ENCODE results near the gene UBE2H.

GRCh38 chr7:129855935-129856717 lies 96.6 kb downstream of the UBE2H start:
- no peak for TF ChIP-seq CTCF (IDR thresholded peaks at IDR 0.05)
- no peak for TF ChIP-seq POLR2A (IDR thresholded peaks at IDR 0.05)
